Measurements from ENCODE around the gene AP3B1.

AP3B1 gene

GRCh38 chr5:78151594-78152271, 142.8 kb downstream of the AP3B1 start:
- no peak for DNase-seq (ENCODE audit: extremely low read depth, insufficient read length)
- H3K36me3 ChIP-seq (ENCODE audit: control insufficient read depth, insufficient read depth, low read length) = peaks cover 2% of the 10 kb centered on the region
- TF ChIP-seq, protein P1, sequence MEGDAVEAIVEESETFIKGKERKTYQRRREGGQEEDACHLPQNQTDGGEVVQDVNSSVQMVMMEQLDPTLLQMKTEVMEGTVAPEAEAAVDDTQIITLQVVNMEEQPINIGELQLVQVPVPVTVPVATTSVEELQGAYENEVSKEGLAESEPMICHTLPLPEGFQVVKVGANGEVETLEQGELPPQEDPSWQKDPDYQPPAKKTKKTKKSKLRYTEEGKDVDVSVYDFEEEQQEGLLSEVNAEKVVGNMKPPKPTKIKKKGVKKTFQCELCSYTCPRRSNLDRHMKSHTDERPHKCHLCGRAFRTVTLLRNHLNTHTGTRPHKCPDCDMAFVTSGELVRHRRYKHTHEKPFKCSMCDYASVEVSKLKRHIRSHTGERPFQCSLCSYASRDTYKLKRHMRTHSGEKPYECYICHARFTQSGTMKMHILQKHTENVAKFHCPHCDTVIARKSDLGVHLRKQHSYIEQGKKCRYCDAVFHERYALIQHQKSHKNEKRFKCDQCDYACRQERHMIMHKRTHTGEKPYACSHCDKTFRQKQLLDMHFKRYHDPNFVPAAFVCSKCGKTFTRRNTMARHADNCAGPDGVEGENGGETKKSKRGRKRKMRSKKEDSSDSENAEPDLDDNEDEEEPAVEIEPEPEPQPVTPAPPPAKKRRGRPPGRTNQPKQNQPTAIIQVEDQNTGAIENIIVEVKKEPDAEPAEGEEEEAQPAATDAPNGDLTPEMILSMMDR (IDR thresholded peaks at IDR 0.05; ENCODE audit: insufficient read depth, low read length, poor library complexity, severe bottlenecking) = no peak
- no peaks in the 10 kb centered on the region for H3K27me3 ChIP-seq (replicated peaks; ENCODE audit: control insufficient read depth, insufficient read depth, low read length)
- no peak overlapping the region for H3K4me3 ChIP-seq (replicated peaks; ENCODE audit: low read depth, low read length)

DNA sequence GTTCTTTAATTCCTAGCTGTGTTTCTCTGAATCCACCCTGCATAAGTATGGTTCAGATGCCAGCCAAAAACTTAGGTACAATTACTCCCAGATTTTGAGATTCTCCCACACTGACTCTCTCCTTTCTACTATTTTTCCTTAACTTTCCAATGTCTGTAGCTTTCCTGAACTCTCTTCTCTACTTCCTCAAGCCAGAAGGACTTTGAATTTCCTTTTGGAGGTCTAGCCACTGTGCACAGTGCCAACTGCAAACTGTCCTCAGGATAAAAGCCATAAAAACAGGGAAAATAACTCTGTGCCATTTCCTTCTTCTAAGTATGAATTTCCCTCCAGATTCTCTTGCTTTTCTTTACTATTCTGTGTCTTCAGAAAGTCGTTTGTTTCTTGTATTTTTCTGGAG, 157.2 kb downstream of the AP3B1 start:
- H3K27me3 ChIP-seq (replicated peaks; ENCODE audit: control insufficient read depth, insufficient read depth, low read length) = no peaks in the 10 kb centered on the region
- no peak overlapping the region for H3K4me3 ChIP-seq (replicated peaks; ENCODE audit: low read depth, low read length)
- TF ChIP-seq, protein P1 (IDR thresholded peaks at IDR 0.05; ENCODE audit: insufficient read depth, low read length, poor library complexity, severe bottlenecking) = no peak
- no peak for DNase-seq (ENCODE audit: extremely low read depth, insufficient read length)
- H3K36me3 ChIP-seq (ENCODE audit: control insufficient read depth, insufficient read depth, low read length) = peaks cover 2% of the 10 kb centered on the region

DNA sequence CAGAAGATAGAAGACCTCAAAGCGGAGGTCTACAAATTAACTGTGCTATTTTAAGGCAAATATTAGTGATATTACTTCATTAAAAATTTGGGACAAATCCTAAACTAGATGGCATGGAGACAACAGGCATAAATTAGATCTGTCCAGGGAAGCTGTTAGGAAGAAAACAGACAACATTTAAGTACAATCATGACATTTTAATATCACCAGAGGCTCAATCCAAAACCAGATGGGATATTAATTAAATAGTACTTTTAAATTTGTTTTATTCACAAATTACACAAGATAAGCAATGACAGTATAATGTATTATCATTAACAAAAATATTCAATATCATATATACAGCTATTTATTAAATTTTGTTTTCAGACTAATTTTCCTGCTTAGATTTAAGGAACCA, 161.1 kb downstream of the AP3B1 start:
- Histone ChIP-seq H3K4me3 (replicated peaks; ENCODE audit: low read depth, low read length) (no peak overlapping the region), H3K36me3 (ENCODE audit: control insufficient read depth, insufficient read depth, low read length) (no peaks in the 10 kb centered on the region; the same call in 1 of the 2 replicates), H3K27me3 (replicated peaks; ENCODE audit: control insufficient read depth, insufficient read depth, low read length) (no peaks in the 10 kb centered on the region)
- DNase-seq (ENCODE audit: extremely low read depth, insufficient read length) = no peak
- TF ChIP-seq, protein P1 (IDR thresholded peaks at IDR 0.05; ENCODE audit: insufficient read depth, low read length, poor library complexity, severe bottlenecking) = no peak

DNA sequence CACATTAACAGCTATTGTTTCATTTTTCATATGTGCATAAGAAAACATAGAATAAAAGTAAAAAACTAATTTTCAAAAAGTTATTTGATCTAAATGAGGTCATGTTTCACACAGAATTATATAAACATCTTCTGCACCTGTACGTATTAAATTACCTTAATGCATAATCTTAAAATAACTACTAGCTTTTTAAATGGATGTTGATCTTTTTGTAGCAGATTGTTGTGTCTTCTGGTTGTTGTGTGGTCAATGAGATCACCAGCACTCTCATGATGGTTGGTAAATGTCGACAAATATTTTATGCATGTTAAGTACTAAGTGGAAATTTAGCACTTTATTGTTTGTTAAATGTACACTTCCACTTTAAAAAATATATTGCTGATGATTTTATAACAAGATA, 162.0 kb downstream of the AP3B1 start:
- Histone ChIP-seq H3K27me3 (replicated peaks; ENCODE audit: control insufficient read depth, insufficient read depth, low read length) (no peaks in the 10 kb centered on the region), H3K36me3 (ENCODE audit: control insufficient read depth, insufficient read depth, low read length) (no peaks in the 10 kb centered on the region; the same call in 1 of the 2 replicates), H3K4me3 (replicated peaks; ENCODE audit: low read depth, low read length) (no peak overlapping the region)
- no peak for DNase-seq (ENCODE audit: extremely low read depth, insufficient read length)
- TF ChIP-seq, protein P1 (IDR thresholded peaks at IDR 0.05; ENCODE audit: insufficient read depth, low read length, poor library complexity, severe bottlenecking) = no peak

GRCh38 chr5:78129597-78129996, 164.9 kb downstream of the AP3B1 start:
- TF ChIP-seq, protein P1 (IDR thresholded peaks at IDR 0.05; ENCODE audit: insufficient read depth, low read length, poor library complexity, severe bottlenecking) = no peak
- H3K36me3 ChIP-seq (ENCODE audit: control insufficient read depth, insufficient read depth, low read length) = no peaks in the 10 kb centered on the region; the same call in 1 of the 2 replicates
- no peak for DNase-seq (ENCODE audit: extremely low read depth, insufficient read length)
- H3K4me3 ChIP-seq (replicated peaks; ENCODE audit: low read depth, low read length) = no peak overlapping the region
- no peaks in the 10 kb centered on the region for H3K27me3 ChIP-seq (replicated peaks; ENCODE audit: control insufficient read depth, insufficient read depth, low read length)

- no peaks in the 10 kb centered on the region for H3K36me3 ChIP-seq (ENCODE audit: control insufficient read depth, insufficient read depth, low read length)
- TF ChIP-seq, protein P1 (IDR thresholded peaks at IDR 0.05; ENCODE audit: insufficient read depth, low read length, poor library complexity, severe bottlenecking) = peak; percentile 21
- H3K27me3 ChIP-seq (replicated peaks; ENCODE audit: control insufficient read depth, insufficient read depth, low read length) = no peaks in the 10 kb centered on the region
- DNase-seq (ENCODE audit: extremely low read depth, insufficient read length) = no peak
- H3K4me3 ChIP-seq (replicated peaks; ENCODE audit: low read depth, low read length) = no peak overlapping the region
These were observed 166.6 kb downstream of the AP3B1 start for GRCh38 chr5:78127875-78128274.

All from GM06990 (cell line).